HFF-Myc (cell line): ENCODE results near the gene TTBK1.

ENCODE experiments used
- DNase-seq: peaks from one replicate; pipeline ENCODE4 v3.0.0-alpha.2; 2011; ENCODE audit warnings: low read depth; ENCODE audit errors: extremely low read depth
- H3K4me3 ChIP-seq: replicated peaks from 2 replicates; pipeline ENCODE4 v1.5.1; 2011; ENCODE audit warnings: low read depth, mild to moderate bottlenecking, control low read depth, low read length
- CTCF ChIP-seq: IDR thresholded peaks from 2 replicates; pipeline ENCODE4 v1.5.1; 2012; ENCODE audit warnings: mild to moderate bottlenecking, low read depth, low read length, control low read depth; ENCODE audit errors: missing control alignments

TTBK1 gene

GRCh38 chr6:43286456-43286979, 43.2 kb downstream of the TTBK1 start:
- DNase-seq: no peak
- no peak for TF ChIP-seq CTCF
- H3K4me3 ChIP-seq: no peak overlapping the region

GRCh38 chr6:43286980-43287716, 43.9 kb downstream of the TTBK1 start:
- no peak for DNase-seq
- TF ChIP-seq CTCF: peak; percentile 6
- no peak overlapping the region for H3K4me3 ChIP-seq

GRCh38 chr6:43287717-43288679, 44.7 kb downstream of the TTBK1 start:
- no peak overlapping the region for H3K4me3 ChIP-seq
- no peak for DNase-seq
- no peak for TF ChIP-seq CTCF

GRCh38 chr6:43290339-43290904, 47.1 kb downstream of the TTBK1 start:
- no peak for TF ChIP-seq CTCF
- H3K4me3 ChIP-seq: no peak overlapping the region
- no peak for DNase-seq

GRCh38 chr6:43290905-43291355, 47.6 kb downstream of the TTBK1 start:
- no peak for TF ChIP-seq CTCF
- DNase-seq: no peak
- H3K4me3 ChIP-seq: no peak overlapping the region

- H3K4me3 ChIP-seq: no peak overlapping the region
- DNase-seq: no peak
- TF ChIP-seq CTCF: no peak
These were observed 48.4 kb downstream of the TTBK1 start for GRCh38 chr6:43291708-43292107.
